ENCODE measurements around the gene SELENOW.
"Not testable (repeated sequence)": the region's sequence is repeated elsewhere in the genome, so short reads cannot be mapped to it uniquely, and the experiment has no call there.

SELENOW gene

GRCh38 chr19:47786566-47786965 is 8.1 kb downstream of the SELENOW start:
- no peak for DNase-seq

GRCh38 chr19:47787307-47787706 is 8.8 kb downstream of the SELENOW start:
- DNase-seq, result not testable (repeated sequence)

DNA sequence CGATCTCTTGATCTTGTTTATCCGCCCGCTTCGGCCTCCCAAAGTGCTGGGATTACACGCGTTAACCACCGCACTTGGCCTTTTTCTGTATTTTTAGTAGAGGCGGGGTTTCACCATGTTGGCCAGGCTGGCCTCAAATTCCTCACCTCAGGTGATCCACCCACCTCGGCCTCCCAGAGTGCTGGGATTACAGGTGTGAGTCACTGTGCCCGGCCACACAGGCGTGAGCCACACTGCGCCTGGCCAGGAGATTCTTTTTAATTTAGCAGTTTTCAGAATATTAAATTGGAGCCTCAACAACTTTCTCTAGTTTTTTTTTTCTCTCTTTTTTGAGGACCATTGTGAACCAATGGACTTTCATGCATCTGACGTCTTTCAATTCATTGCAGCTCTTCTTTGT is 11.3 kb downstream of the SELENOW start:
- DNase-seq, result not testable (repeated sequence)

GRCh38 chr19:47790398-47790814 is 11.9 kb downstream of the SELENOW start:
- peak; percentile 47 to 82 (median 76) for DNase-seq

DNA sequence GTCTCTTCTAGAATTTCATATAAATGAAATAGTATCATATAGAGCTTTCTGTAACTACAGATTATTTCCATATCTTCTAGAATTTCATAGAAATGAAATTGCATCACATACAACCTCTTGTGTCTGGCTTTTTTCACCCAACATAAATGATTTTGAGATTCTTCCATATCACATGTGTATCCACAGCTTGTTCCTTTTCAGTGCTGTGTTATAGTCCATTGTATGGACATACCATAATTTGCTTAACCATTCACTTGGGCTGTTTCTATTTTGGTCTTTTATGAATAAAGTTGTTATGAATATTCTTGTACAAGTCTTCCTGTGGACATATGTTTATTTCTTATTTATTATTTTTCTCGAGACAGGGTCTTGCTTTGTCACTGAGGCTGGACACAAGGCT is 14.1 kb downstream of the SELENOW start:
- DNase-seq, result no peak

DNA sequence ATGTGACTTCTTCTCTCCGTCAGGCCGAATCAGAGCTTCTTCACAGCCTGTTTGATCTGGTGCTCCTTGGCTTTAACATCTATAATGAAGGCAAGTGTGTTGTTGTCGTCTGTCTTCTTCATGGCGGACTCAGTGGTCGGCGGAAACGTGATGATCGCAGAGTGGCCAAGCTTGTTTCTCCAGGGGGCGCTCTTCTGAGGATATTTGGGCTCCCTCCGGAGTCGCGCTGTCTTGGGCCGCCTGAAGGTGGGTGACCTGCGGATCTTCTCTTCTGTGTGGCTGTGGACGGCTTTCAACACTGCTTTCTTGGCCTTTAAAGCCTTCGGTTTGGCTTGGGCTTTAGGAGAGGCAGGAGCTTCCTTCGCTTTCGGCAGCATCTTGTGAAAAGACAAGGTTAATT is 16.0 kb downstream of the SELENOW start:
- no peak for DNase-seq

GRCh38 chr19:47796785-47797184 is 18.3 kb downstream of the SELENOW start:
- no peak for DNase-seq

DNA sequence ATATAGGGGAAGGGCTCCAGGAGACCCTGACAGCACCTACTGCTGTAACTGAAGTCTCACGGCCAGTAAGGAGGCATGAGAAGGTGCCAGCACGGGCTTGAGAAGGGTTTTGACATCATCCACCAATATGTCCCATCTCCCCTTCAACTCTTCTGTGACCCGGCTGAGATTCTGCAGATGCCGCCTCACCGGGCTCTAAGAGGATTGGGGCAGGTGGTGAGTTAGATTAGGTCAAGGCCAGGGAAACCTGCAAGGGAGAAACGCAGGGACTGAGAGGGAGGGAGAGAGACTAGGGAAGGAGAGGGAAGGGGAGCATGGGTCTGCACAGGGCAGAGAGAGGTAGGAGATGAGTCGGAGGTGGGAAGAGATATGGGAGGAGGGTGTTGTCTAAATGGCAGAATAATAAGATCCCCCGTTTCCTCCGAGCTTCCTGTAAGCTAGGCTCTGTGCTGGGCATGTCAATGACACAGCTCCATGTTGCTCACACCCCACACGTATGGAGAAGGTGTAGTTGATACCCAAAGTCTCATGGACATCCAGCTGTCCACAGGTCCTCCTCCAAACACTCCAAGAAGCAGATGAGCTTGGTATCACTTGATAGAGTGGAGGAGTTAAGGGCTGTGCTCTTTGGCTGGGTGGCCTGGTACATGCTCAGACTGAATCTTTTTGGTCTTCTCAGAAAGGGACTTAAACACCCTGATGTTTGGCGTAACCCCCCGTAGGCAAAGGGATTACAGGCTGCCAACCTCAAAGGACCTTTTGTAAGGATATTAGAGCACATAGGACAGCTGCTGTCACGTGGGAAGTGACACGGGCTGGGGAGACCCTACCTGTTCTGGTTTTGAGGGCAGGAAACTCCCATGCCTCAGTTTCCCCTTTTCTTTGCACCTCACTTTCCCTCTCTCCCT is 19.7 kb downstream of the SELENOW start:
- DNase-seq, result no peak

- no peak for DNase-seq
Measured at GRCh38 chr19:47798904-47799266, 20.4 kb downstream of the SELENOW start.

GRCh38 chr19:47801270-47801669 is 22.8 kb downstream of the SELENOW start:
- no peak for DNase-seq

- DNase-seq, result no peak
Measured at GRCh38 chr19:47802521-47803043, 24.1 kb downstream of the SELENOW start.

DNA sequence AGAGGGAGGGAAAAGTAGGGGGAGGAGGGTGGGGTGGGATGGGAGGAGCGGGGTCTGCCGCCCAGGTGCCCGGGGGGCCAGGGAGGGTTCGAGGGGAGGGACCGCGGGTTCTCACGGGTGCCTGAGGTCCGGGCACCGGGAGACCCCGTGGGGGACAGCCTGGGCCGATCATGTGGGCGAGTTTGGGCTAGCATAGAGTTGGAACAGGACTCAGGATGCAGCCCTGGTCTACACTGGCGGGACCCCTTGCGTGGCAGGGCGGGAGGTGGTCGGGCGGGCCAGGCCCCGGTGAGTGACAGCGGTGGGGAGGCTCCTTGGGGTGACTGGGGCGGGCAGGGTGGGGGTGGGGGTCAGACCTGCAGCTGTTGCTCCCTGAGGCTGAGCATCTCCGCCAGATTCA is 24.6 kb downstream of the SELENOW start:
- not testable (repeated sequence) for DNase-seq

DNA sequence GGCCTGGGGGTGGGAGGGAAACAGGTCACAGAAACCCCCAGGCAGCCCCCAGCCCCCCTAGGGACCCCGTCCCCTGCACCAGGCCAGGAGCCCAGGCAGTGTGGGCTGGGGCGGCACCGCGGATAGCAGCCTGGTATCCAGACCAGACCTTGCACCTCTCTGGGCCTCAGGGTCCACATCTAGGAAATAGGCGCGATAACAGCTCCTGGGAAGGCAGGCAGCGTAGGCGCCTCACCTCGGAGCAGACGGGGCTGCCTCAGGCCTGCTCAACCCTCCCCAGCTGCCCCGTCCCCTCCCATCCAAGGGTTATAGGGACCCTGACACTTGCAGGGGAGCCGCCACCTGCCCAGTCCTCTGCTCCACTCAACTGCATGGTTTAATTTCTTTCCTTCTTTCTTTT is 25.2 kb downstream of the SELENOW start:
- DNase-seq, result not testable (repeated sequence)

DNA sequence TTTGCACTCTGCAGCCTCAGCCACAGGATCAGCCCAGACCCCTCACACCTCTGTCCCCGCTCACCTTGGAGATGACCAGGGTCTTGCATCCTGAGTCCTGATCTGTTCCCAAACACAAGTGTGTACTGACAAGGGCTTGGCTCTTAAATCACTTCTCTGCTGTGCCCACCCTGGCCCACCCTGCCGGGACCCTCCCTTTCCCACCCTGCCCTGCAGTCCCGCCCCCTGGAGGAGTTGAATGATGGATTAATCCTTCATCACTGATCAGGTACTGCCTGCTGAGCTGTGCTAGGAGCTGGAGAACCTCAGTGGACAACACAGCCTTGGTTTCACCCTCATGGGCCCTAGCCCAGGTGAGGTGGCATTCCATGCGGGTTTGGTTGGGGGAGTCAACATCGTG is 25.9 kb downstream of the SELENOW start, which contains the start of gene TPRX1:
TPRX1 (minus strand) TSS at position 101 of the 400 bp plus-strand sequence; CDS start at position 89, 12 bp downstream.
- not testable (repeated sequence) for DNase-seq

DNA sequence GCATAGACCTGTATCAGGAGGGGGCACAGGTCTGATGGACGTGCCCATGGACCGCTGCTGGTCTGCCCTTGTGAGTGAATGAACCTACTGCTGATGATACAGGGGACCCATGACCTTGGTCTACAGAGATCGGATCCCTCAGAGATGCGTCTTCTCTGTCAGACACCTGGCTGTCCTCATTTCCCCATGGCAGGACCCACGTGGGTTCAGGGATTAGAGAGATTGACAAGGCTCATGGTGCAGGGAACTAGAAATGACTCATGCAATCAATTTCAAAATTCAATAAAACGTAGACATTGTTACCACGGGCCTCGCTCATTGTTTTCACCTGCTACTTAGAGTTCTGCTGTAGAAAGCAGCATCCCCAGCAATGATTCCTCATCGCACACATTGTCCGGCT is 26.8 kb downstream of the SELENOW start:
- DNase-seq, result no peak

- no peak for DNase-seq
Measured at GRCh38 chr19:47806435-47806834, 27.9 kb downstream of the SELENOW start.

DNA sequence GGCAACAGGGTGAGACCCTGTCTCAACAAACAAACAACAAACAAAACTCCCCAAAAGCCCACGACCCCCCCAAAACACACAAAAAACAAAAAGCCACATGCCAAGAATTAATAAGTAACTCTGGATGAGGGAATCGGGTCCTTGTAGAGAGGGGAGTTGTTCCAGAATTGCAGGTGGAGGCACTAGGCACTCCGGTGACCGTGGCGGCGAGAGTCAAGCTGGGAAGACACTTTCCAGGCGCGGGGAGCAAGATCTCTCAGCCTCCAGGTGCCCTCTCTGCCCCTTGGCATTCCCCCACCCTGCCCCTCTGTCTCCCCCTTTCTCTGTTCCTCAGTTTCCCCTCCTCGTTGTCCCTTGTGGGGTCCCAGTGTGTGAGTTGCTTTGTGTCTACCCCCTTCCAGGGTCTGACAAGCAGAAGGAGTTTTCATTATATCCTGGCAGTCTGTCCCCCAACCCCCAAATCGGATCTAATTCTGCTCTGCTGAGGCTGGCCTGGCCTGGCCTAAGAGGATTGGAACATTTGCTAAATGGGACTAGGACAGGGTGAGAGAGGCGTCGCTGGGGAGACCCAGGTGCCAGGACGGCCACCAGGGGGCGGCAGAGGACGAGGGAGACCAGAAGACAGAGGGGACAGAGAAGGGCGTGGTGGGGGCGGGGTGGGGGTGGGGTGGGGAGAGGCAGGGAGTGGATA is 34.9 kb downstream of the SELENOW start:
- peak; percentile 19 to 71 (median 64) for DNase-seq

GRCh38 chr19:47813995-47814328 is 35.5 kb downstream of the SELENOW start:
- no peak for DNase-seq

GRCh38 chr19:47816270-47816669 is 37.8 kb downstream of the SELENOW start:
- not testable (repeated sequence) for DNase-seq

- not testable (repeated sequence) for DNase-seq
Measured at GRCh38 chr19:47818221-47818620, 39.7 kb downstream of the SELENOW start.

GRCh38 chr19:47819858-47820257 is 41.4 kb downstream of the SELENOW start:
- DNase-seq, result no peak

DNA sequence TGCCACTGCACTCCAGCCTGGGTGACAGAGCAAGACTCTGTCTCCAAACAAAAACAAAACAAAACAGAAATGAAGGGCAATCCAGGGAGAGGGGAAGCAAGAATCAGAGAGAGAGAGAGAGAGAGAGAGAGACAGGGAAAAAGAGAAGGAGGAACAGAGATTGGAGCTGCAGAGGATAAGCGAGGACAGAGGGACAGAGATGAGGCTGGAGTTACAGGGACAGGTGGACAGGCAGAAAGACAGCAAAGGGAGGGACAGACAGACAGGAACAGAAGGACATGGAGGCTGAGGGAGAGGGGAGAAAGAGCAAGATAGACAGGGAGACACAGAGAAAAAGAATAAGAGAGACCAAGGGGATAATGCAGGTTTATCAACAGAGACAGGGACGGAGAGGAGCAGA is 41.9 kb downstream of the SELENOW start:
- no peak for DNase-seq

DNA sequence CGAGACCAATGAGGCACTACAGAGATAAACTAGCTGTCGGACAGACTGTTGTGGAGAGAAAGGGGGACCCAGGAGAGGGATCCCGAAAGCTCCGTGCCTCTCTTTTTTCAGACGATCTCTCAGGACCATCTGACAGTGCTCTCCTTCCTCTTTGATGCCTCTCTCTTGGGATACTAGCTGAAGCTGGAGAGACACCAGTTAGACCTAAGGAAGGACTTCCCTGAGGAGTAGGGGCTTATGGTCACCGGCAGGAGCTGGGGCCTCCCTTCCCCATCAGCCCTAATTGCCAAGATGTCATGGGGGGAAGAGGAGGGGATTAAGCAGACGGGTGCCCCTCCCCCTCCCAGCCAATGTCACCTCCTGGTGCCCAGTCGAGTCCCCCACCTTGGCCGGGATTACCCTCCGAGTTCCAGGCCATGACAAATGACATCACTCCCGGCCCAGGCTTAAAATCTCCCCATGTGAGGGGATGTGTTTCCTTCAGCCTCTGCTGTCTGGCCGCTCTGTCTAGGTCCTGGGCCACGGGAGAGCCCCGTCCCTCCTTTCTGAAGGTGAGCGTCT is 43.0 kb downstream of the SELENOW start, which contains the start of gene CRX:
CRX (plus strand) TSS at position 478 of the 561 bp plus-strand sequence. CDS start 12,507 bp downstream, outside the sequence.
- DNase-seq, result no peak

Measured in stimulated activated naive CD4-positive, alpha-beta T cell (primary cell).